GM18498 (cell line): ENCODE data around the gene ASB1.
A peak's percentile ranks its signal among the peaks of the same experiment; 100 is the strongest.

Experiments
- ATAC-seq: cut with Tn5 transposase; IDR thresholded peaks from one replicate; pipeline ENCODE4 v1.9.1; 2021; ENCODE audit warnings: mild to moderate bottlenecking, moderate library complexity; ENCODE audit not compliant: unreplicated experiment

The ASB1 gene

DNA sequence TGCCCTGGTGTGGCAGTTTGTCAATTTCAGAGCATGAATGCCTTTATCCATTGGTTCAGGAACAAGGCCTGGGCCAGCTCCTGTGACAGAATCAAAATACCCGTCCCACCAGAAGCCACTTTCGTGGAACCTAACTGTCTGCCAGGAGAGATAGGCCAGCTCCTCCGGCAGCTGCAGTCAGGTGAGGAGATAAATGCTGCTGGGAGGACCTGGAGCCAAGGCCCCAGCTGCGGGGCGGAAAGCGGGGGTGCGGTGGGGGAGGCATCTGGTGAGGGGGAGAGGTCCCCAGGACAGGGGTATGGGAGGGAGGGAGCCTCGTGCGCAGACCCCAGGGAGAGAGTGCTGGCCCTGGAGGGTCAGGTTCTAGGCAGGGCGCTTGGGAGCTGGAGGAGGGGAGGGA lies 4.4 kb upstream of the ASB1 start:
- no peak for ATAC-seq

DNA sequence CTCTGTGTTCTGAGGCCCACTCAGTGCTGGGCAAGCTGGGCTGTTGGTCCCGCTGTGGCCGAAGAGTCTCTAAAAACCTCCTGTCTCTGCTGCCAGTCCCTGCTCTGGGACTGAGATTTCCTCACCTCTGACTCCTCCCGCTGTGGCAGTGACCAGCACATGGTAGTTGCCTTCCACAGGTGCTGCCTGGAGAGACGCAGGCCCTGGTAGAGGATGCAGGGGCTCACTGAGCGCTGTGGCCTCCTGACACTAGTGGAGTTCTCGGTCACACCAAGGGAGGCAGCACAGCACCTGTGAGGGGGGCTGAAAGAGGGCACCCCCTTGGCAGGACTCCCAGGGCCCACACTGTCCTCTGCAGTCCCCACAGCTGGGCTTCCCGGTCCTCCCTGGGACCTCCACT lies 3.8 kb upstream of the ASB1 start:
- no peak for ATAC-seq

DNA sequence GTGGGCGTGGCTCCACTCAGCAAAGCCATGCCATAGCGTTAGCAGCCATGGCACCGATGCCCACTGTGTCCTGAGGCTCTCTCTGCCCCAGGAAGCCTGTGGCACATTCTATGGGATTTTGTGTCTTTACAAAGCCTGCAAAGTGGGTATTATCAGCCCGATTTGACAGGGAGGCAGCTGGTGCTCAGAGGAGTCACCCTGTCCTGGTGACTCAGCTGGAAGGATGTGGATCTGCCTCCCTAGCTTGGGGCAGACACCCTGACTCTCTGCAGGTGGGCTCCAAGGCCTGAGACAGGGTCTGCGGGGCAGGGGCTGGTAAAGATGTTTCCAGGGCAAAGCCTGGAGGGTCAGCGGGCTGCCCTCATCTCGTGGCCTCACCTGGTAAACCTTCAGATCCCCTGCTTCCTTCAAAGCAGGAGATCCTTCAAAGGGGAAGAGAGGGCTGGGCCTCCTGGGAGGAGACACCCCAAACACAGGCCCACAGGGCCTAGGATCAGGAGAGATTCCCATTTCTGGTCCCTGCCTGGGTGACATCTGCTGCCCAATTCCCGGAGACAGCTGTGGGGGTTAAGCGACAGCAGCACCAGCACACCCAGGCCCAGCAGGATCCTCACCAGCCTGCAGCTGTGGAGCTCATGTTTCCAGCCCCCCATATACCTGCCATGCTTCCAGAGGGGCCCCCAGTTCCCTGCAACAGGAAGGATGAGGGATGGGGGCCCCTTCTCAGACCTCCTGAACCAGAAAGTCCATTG lies 3.0 kb upstream of the ASB1 start:
- no peak for ATAC-seq

DNA sequence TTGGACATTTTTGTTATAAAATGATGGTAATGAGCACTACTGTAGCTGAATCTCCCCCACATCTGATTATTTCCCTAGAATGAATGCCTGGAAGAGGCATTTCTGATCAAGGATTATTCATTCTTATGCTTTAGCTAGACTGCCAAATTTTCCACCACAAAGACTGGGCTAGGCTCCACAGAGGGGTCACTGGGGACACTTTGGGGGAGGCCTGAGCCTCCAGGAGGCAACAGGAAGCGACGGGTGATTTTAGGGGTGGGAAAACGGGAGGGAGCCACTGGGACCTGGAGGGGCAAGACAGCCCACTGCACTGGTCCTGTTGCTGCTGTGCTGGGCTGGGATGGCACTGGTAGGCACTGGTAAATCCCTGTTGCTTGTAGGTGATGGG lies 2.4 kb upstream of the ASB1 start:
- ATAC-seq = no peak

DNA sequence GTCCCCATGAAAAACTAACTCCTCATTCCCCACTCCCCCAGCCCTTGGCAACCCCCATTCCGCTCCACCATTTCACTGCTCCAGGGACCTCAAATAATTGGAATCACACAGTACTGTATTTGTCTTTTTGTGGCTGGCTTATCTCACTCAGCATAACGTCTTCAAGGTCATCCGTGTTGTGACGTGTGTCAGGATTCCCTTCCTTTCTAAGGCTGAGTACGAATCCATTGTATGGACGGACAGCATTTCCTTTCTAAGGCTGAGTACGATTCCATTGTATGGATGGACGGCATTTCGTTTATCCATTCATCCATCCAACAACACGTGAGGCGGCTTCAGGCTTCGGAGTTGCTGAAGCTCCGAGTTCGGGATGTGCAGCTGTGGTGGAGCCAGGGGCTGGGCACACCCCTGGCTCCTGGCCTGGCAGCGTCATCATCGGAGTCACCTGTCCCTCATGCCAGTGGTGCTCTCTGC lies 1.2 kb upstream of the ASB1 start:
- ATAC-seq = no peak

DNA sequence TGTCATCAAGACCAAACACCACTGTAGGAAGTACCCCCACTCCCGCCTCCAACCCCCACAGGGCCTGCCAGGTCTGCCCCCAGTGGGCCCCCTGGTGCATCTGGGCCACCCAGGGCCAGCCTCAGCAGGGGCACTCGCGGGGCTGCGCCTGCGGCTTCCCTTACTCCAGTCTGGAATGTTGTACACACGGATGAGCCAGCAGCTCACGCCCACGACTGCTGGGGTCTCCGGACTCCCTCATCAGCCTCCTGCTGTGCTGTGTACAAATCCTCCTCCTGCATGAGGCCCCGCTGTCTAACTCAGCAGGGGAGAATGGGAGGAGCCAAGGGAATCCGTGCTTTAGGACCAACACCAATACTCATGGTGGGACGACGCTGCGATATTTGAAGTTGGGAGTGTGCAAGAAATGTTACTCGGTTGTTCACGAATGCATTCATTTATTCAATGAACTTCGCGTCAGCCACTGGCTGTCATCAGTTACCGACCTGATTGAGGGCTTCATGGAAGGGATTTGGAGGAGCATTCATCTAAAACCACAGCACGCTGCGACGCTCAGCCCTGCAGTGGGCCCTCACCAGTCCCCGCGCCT lies 654 bp upstream of the ASB1 start:
- ATAC-seq = peak; percentile 11

DNA sequence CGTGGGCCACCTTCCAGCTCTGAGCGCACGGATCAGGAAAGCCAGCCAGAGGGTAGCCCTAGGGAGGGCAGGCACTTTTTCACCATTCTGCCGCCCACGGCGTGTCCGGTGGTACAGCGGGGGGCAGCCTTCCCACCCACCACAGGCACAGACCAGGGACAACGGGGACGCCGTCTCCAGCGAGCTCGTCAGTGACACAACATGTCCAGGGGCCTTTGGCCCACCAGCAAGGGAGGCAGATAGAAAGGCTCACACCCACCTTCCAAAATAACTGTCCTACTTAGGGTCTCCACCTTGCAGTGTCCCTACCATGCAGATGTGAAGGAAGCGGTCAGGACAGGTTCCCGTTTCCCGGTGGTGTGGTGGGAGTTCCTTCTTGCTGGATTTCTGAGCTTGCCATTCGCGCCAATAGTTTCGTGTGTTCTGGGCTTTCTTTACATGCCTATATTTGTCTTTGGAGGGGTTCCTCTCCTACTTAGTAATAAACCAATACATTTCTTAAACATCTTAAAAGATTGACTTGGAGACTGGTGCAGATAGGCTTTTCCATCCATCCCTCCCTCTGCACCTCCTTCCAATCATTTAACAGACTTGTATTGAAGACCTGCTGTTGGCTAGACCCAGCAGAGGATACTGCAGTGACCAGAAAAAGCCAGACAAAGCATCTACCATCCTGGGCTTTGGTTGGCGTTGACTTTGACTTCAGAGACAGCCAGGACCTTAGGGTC lies 872 bp downstream of the ASB1 start:
- peak; percentile 6 for ATAC-seq

DNA sequence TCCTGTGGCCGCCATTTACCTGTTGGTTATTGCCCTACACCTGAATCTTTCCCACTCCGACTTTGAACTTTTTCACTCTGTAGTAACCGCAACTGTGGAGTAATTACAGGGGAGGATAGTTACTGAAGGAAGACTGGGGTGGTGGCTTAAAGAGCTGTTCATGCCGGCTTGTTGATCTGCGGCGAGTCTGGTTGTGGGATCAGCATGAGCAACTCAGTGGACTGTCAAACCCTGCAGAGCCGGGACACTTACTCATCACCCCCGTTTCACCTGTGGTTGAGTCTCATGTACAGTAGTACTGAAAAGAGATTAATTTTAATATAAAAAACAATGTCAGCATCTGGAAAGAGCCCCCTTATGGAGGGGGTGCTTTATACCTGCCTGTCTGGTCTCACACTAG lies 2.1 kb downstream of the ASB1 start:
- no peak for ATAC-seq

DNA sequence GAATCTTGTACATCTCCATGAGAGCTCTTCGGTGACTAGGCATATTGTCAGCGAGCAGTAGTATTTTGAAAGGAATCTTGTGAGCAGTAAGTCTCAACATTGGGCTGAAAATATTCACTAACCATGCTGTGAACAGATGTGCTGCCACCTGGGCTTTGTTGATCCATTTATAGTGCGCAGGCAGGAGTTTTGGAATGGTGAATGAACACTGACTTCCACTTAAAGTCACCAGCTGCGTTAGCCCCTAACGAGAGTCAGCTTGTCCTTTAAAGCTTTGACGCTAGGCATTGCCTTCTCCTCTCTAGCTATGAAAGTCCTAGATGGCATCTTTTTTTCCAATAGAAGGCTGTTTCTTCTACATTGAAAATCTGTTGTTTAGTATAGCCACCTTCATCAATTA lies 4.1 kb downstream of the ASB1 start:
- ATAC-seq = no peak

DNA sequence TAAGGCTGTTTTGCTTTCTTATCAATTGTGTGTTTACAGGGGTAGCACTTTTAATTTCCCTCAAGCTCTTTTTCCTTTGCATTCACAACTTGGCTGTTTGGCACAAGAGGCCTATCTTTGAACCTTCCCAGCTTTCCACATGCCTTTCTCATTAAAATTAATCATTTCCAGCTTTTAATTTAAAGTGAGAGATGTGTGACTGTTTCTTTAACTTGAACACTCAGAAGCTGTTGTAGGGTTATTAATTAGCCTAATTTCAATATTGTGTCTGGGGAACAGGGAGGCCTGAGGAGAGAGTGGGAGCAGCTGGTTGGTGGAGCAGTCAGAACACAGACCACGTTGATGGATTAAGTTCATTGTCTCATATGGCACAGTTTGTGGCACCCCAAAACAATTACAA lies 4.7 kb downstream of the ASB1 start:
- no peak for ATAC-seq

DNA sequence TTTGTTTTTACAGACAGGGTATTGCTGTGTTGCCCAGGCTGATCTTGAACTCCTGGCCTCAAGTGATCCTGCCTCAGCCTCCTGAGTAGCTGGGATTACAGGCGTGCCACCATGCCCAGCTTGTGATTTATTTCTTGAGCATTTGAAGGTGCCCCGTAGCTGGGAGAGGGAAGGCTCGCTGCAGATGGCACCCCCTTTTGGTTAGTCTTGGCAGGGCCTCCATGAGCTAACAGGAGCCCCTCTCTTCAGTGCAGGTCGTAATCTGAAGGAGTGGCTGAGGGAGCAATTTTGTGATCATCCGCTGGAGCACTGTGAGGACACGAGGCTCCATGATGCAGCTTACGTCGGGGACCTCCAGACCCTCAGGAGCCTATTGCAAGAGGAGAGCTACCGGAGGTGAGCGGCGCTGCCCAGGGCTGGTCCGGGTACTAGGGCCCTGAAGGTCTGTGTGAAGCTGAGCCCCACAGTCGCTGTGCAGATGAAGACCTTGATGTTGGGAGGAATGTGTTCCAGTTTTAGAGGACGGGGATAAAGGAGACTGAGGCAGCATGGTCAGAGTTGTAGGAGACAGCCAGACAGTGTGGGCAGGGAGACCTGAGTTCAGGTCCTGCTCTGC lies 6.7 kb downstream of the ASB1 start:
- ATAC-seq = no peak

DNA sequence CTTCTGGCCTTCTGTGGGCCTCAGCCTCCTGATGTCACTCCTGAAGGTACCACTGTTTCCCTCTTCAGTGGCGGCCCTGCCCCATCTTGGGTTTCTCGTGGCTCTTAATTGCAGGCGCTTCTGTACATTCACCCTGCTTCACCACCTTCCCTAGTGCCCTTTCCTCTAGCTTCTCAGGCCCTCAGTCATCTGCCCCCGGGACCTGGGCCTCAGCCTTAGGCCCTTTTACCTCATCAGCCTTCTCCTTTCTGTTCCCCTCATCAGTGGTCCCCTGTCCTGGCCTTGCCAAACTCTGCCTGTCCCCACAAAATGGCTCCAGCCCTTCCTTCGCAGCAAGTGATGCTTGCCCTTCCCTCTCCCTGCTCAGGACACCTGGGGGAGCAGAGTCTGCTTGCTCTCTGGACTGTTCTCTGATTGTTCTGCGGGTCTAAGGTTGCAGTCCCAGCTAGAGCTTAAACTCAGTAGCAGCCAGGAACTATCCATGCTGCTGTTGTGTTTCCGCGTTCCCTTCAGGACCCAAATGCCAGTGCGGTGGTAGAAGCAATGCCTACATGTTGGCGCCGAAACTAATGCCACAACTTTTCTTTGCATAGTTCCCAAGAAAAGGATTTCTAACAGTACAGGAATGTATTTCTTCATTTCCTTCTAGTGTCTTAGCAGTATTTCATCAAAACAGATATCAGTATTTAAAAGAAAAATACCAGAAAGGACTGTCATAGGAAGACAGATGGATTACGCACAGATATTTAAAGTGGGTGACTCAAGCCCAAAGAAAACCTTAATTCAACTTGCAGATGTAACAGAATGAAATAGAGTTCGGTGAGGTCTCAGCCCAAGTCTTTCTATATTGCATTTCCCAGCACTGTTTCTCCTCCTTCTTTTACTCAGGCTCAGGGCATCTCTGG lies 7.5 kb downstream of the ASB1 start:
- ATAC-seq = no peak

DNA sequence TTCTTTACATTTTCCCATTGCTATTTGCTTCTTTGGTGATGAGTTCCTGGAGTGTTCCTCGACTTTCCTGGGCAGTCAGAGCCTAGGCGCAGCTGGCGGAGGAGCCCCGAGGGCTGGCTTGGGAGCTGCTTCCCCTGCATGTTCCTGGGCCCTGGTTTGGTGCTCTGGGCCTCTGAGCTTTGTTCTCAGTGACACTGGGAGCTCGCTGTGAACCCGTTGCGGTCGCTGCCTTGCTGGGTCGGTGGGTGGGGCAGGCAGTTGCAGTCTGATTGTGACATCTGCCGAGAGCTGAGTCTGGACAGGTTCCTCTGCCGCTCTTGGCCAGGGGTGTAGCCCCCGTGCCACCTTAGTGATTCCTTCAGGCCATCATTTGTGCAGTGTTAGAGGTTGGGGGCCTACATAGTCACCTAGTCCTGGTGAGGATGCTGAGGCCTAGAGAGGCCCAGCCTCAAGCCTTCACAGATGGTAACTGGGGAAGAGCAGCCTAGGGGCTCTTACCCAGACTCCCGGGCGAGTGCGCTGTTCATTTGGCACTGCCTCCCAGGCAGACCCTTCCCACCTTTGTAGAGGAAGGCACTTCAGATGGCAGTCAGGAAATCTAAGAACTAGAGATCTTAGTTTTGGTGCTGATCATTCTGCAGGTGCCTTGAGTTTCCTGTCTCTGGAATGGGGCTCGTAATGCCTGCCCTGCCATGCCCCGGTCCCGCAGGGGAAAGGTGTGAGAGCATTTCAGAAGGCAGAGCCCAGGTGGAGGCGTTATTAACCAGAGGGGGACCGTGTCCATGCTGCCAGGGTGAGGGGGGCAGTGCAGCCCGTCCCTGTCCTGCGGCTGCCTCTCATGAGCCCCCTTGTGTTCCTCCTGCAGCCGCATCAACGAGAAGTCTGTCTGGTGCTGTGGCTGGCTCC lies 8.4 kb downstream of the ASB1 start:
- no peak for ATAC-seq

DNA sequence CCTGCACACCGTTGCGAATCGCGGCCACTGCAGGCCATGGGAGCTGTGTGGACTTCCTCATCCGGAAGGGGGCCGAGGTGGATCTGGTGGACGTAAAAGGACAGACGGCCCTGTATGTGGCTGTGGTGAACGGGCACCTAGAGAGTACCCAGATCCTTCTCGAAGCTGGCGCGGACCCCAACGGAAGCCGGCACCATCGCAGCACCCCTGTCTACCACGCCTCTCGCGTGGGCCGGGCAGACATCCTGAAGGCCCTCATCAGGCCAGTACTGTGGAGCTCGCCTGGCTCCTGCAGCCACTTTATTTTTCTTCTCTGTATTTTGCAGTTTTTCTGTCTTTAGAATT lies 9.0 kb downstream of the ASB1 start:
- ATAC-seq = no peak

DNA sequence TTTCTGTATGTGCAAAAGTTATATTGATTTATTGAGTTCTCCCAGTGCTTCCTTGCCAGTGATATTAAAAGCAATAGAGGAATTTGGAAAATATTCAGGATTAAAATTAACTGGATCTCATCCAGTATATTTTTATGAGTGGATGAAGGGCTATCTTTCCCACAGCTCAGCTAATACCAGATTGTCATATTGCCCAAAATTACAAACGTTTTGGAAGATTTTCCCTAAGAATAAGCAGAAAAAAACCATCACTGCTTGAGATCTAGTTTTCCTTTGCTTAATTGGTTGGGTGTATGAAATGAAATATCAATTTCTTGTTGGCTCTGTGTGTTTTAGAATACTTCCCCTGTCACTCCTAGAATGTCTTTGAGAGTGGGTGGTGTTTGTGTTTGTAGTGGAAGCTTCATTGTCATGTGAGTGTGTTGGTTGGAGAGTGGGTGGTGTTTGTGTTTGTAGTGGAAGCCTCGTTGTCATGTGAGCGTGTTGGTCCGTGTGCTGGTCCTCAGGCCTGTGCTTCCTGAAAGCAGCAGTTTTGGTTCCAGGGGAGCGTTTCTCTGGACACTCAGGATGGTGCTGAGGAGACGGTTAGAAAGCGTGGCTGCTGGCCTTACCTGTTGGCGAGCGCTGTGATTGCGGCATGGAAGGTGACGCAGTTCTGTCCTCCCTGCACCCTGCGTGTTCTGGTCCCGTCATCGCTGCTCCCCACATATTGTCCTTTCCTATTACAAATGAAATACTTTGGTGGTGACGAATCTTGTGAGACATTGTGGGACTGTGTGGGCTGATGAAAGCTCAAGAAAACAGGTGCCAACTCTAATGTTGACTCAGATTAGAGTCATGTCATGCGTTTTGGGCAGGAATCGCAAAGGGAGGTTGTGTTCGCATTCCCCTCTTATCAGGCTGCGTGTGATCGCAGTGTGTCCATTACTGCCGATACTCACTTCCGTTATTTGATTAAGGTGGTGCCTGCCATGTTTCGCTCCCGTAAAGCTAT lies 12.4 kb downstream of the ASB1 start:
- no peak for ATAC-seq

DNA sequence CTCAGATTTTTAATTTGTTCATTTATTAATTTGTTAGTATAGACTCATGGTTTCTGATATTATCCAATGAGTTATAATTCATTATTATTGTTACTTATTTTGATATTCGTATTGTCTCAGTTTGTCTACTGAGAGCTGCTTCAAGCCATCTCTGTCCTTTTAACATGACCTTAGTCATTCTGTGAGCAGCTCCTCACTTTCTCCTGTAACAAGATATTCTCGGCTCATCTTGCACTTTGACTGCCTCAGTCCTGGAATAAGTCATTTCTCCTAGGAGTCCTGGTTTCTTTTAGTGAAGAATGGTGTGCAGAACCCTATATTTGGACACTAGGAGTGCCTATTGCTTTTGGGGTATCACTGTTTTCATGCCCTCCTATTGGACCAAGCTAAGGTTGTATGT lies 13.2 kb downstream of the ASB1 start:
- ATAC-seq = no peak

DNA sequence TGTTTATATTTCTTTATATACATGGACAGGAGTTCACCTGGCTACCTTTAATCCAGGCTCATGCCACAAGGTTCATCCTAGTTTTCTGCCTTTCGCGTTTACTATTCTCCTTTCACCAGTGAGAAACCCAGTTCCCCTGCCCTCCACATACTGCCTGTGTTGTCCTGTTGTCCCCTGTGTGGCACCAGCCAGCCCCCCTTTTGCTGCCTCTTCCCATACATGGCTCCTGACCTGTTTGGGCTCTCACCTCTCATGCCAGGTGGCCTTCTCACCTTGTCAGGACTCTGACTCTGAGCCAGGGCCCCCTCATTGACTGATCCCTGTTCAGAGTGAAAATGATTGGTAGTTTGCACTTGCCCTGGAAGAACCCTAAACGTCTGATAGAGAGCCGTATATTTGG lies 13.6 kb downstream of the ASB1 start:
- no peak for ATAC-seq

DNA sequence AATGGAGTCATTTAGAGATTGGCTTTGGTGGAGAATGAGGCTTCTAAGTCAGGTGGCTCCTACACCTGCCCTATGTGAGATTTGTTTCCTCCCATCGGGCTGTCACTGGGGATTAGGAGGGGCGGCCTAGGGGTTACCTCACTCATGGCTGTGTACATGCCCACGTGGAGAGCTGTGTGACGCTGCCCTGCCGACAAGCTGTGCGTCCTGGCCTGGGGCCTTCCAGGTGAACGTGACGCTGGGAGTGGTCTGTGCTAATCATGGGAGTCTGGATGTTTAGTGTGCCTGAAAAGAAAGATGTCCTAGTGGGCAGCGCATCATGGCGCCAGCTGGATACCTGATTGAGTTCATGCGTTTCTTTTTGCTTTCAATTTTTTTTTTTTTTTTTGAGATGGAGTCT lies 14.0 kb downstream of the ASB1 start:
- no peak for ATAC-seq
